ENCODE measurements around the gene CBL.

DNA sequence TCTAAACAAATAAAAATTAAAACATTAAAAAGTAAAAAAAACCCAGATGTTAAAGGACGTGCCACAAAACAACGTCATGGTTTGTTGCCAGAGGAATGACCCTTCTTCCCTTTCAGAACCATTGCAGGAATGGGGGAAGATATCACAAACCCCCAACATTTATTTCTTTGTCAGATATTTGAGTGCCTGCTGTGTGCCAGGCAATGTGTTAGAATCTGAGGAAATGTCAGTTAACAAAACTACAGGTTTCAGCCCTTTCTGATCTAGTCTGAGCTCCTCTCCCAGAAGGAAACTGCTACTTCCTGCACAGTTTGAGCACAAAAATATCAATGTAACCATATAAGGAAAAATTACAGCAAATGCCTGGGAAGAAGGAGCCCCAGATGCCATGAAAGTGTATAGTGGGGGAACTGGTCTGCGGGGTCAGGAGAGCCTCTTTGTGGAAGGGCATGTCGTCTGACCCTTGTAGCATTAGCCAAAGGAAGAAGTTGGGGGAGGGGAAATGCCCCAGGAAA, 27.9 kb upstream of the CBL start:
- TF ChIP-seq, protein P1, sequence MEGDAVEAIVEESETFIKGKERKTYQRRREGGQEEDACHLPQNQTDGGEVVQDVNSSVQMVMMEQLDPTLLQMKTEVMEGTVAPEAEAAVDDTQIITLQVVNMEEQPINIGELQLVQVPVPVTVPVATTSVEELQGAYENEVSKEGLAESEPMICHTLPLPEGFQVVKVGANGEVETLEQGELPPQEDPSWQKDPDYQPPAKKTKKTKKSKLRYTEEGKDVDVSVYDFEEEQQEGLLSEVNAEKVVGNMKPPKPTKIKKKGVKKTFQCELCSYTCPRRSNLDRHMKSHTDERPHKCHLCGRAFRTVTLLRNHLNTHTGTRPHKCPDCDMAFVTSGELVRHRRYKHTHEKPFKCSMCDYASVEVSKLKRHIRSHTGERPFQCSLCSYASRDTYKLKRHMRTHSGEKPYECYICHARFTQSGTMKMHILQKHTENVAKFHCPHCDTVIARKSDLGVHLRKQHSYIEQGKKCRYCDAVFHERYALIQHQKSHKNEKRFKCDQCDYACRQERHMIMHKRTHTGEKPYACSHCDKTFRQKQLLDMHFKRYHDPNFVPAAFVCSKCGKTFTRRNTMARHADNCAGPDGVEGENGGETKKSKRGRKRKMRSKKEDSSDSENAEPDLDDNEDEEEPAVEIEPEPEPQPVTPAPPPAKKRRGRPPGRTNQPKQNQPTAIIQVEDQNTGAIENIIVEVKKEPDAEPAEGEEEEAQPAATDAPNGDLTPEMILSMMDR (IDR thresholded peaks at IDR 0.05), result no peak
- TF ChIP-seq ZFX (IDR thresholded peaks at IDR 0.05; ENCODE audit: borderline replicate concordance), result no peak
